A673 (cell line): Measurements from ENCODE around the gene MAT1A. TPM values are rescaled to one million over a fixed set of nuclear protein-coding genes. Genes with fewer than 3 reads are reported as not detected.

Source experiments
- BruUV-seq: library from RNA; stranded (reverse); fragments of 400-500 nt; replicated peaks from 2 replicates; lab custom pipeline; 2021; lab: Mats Ljungman, UMichigan
- CTCF ChIA-PET: fragments of 300-600 bp; sonication (Branson Sonifier 250); formaldehyde crosslinking; loops from one replicate; lab custom pipeline; 2022; ENCODE audit warnings: antibody characterized with exemption; lab: Charles Lee
- POLR2A ChIA-PET: fragments of 300-600 bp; sonication (Branson Sonifier 250); formaldehyde crosslinking; loops from one replicate; lab custom pipeline; 2022; ENCODE audit warnings: antibody characterized with exemption; ENCODE audit not compliant: low non-redundant PET; lab: Charles Lee
- DNase-seq: peaks from one replicate; pipeline ENCODE4 v3.0.0-alpha.2; 2015; ENCODE audit warnings: low spot score
- H3K27ac ChIP-seq: fragments of 200-600 bp; sonication (generic); 2 replicates; pipeline ENCODE4 v1.5.1; 2016; ENCODE audit warnings: mixed run types, low read depth, mild to moderate bottlenecking, mixed read lengths, antibody characterized with exemption, low read length; ENCODE audit not compliant: poor library complexity, severe bottlenecking
- H3K27me3 ChIP-seq: fragments of 200-600 bp; sonication (generic); replicated peaks from 2 replicates; pipeline ENCODE4 v1.6.1; 2017; ENCODE audit warnings: mixed run types, low read depth, mild to moderate bottlenecking, mixed read lengths, antibody characterized with exemption, low read length; ENCODE audit not compliant: insufficient read depth, poor library complexity
- H3K36me3 ChIP-seq: fragments of 200-600 bp; sonication (generic); 2 replicates; pipeline ENCODE4 v1.6.1; 2016; ENCODE audit warnings: mixed run types, mild to moderate bottlenecking, mixed read lengths, antibody characterized with exemption, low read length; ENCODE audit not compliant: insufficient read depth, poor library complexity, severe bottlenecking
- H3K4me1 ChIP-seq: fragments of 200-600 bp; sonication (generic); 2 replicates; pipeline ENCODE4 v1.6.1; 2017; ENCODE audit warnings: mixed run types, mild to moderate bottlenecking, mixed read lengths, antibody characterized with exemption, low read length; ENCODE audit not compliant: insufficient read depth, poor library complexity, severe bottlenecking
- H3K4me3 ChIP-seq: fragments of 200-600 bp; sonication (generic); 2 replicates; pipeline ENCODE4 v1.5.1; 2016; ENCODE audit warnings: low read depth, mixed run types, mild to moderate bottlenecking, mixed read lengths, low read length; ENCODE audit not compliant: poor library complexity, severe bottlenecking
- H3K9me3 ChIP-seq: fragments of 200-600 bp; sonication (generic); 2 replicates; pipeline ENCODE4 v1.6.1; 2016; ENCODE audit warnings: mixed run types, low read depth, mild to moderate bottlenecking, mixed read lengths, antibody characterized with exemption, low read length; ENCODE audit not compliant: poor library complexity, severe bottlenecking
- CTCF ChIP-seq: fragments of 300-800, 200-600 bp; sonication (generic); conservative IDR thresholded peaks from 2 replicates; pipeline ENCODE4 v1.5.1; 2017; ENCODE audit warnings: low read depth, mild to moderate bottlenecking, antibody characterized with exemption, low read length, moderate library complexity, mixed read lengths
- EZH2 ChIP-seq: fragments of 200-600 bp; sonication (generic); IDR thresholded peaks from 2 replicates; pipeline ENCODE4 v1.6.1; 2017; ENCODE audit warnings: borderline replicate concordance, low read depth, mild to moderate bottlenecking, mixed read lengths, antibody characterized with exemption, low read length; ENCODE audit not compliant: poor library complexity, severe bottlenecking
- intact Hi-C: fragments of 100-400 bp; cut with micrococcal nuclease; formaldehyde crosslinking; loops from one replicate; pipeline ENCODE4 v1.10.0; 2022; ENCODE audit not compliant: unreplicated experiment
- total RNA-seq: library from RNA; stranded (reverse); gene quantifications from 2 replicates; pipeline ENCODE4 v1.2.3, GENCODE V29; 2021

Gene MAT1A
- total RNA-seq, 1 experiment from 2014 or later, result not detected

GRCh38 chr10:80279146-80279545 is 10.3 kb downstream of the MAT1A start:
- no peak for DNase-seq
- H3K4me3 ChIP-seq, result no peak overlapping the region
- no peak for TF ChIP-seq EZH2
- TF ChIP-seq CTCF, result no peak
- no peak overlapping the region for H3K27ac ChIP-seq
- intact Hi-C loops, result no loop called here
- H3K27me3 ChIP-seq, result no peaks in the 10 kb centered on the region
- H3K36me3 ChIP-seq, result no peaks in the 10 kb centered on the region
- H3K4me1 ChIP-seq, result no peaks in the 10 kb centered on the region
- POLR2A ChIA-PET, result no interaction called here
- CTCF ChIA-PET, result no interaction called here
- H3K9me3 ChIP-seq, result no peaks in the 10 kb centered on the region
- BruUV-seq, result no TSS peak

- ChIA-PET CTCF (no interaction called here), POLR2A (no interaction called here)
- H3K27ac ChIP-seq, result no peak overlapping the region
- H3K9me3 ChIP-seq, result no peaks in the 10 kb centered on the region
- intact Hi-C loops, result no loop called here
- no peak overlapping the region for H3K4me3 ChIP-seq
- no peak for DNase-seq
- no peaks in the 10 kb centered on the region for H3K27me3 ChIP-seq
- TF ChIP-seq CTCF (no peak), EZH2 (no peak)
- no peaks in the 10 kb centered on the region for H3K4me1 ChIP-seq
- no peaks in the 10 kb centered on the region for H3K36me3 ChIP-seq
- BruUV-seq, result no TSS peak
These were observed 11.0 kb downstream of the MAT1A start for GRCh38 chr10:80278480-80278879.

GRCh38 chr10:80277567-80278250 is 11.7 kb downstream of the MAT1A start:
- BruUV-seq, result no TSS peak
- ChIA-PET CTCF (no interaction called here), POLR2A (no interaction called here)
- H3K4me1 ChIP-seq, result no peaks in the 10 kb centered on the region
- no peaks in the 10 kb centered on the region for H3K9me3 ChIP-seq
- no peaks in the 10 kb centered on the region for H3K36me3 ChIP-seq
- DNase-seq, result no peak
- TF ChIP-seq CTCF (no peak), EZH2 (no peak)
- no peaks in the 10 kb centered on the region for H3K27me3 ChIP-seq
- no peak overlapping the region for H3K27ac ChIP-seq
- intact Hi-C loops, result no loop called here
- H3K4me3 ChIP-seq, result no peak overlapping the region
